Measurements from ENCODE around the gene CT83.

CT83 gene

DNA sequence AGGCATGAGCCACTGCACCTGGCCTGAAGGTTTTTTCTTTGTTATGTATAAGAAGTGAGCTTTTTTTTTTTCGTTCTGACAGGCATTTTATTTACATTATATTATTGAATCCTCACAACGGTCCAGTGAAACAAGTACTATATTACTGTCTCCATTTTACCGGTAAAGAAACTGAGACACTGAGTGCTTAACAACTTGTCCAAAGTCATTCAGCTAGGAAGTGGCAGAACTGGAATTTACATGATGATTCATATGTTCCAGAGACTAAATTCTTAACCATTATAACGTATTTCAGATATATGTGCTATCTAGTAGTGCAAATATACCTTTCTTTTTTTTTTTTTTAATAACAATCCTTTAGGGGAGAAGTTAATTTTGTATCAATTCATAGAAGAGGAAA is 44.8 kb downstream of the CT83 start:
- Histone ChIP-seq H3K4me1 (ENCODE audit: control insufficient read depth in 1 of 2, insufficient read depth in 2 of 2, low read length in 2 of 2) (no peaks in the 10 kb centered on the region), H3K4me3 (ENCODE audit: low read depth, low read length) (no peak overlapping the region), H2BK120ac (ENCODE audit: insufficient read depth, low read length, poor library complexity) (no peak overlapping the region), H3K4me2 (ENCODE audit: low read length) (no peak overlapping the region), H2AK5ac (ENCODE audit: low read length) (no peak overlapping the region), H3K18ac (ENCODE audit: low read length) (no peak overlapping the region), H2BK5ac (ENCODE audit: low read depth, low read length, poor library complexity) (no peak overlapping the region), H3K27me3 (ENCODE audit: insufficient read depth, low read length) (no peaks in the 10 kb centered on the region), H3K14ac (ENCODE audit: low read length) (no peak overlapping the region), H3K79me1 (ENCODE audit: low read length) (no peaks in the 10 kb centered on the region), H2BK12ac (ENCODE audit: low read length) (no peak overlapping the region), H3K79me2 (ENCODE audit: control insufficient read depth, insufficient read depth, low read length, poor library complexity) (no peaks in the 10 kb centered on the region), H3K27ac (ENCODE audit: low read depth, low read length) (no peak overlapping the region), H3K23ac (ENCODE audit: low read length) (no peak overlapping the region), H3K36me3 (ENCODE audit: control insufficient read depth in 1 of 2, insufficient read depth in 2 of 2, low read length in 2 of 2) (no peaks in the 10 kb centered on the region), H4K12ac (ENCODE audit: low read depth, low read length) (no peak overlapping the region), H4K8ac (ENCODE audit: low read depth, low read length) (no peak overlapping the region), H3K9me3 (ENCODE audit: insufficient read depth, low read depth, low read length) (no peaks in the 10 kb centered on the region), H3K4ac (ENCODE audit: low read depth, low read length) (no peak overlapping the region), H3K9ac (ENCODE audit: low read length) (no peak overlapping the region), H2AFZ (ENCODE audit: insufficient read depth, low read length, poor library complexity) (no peak overlapping the region), H4K91ac (ENCODE audit: low read depth, low read length) (no peak overlapping the region)
- WGBS (ENCODE audit: extremely low coverage, insufficient coverage, insufficient read length): no CpG with 5 or more reads among the region's 4 CpGs
- peak in 1 of 2 donors; percentile 3 for DNase-seq

DNA sequence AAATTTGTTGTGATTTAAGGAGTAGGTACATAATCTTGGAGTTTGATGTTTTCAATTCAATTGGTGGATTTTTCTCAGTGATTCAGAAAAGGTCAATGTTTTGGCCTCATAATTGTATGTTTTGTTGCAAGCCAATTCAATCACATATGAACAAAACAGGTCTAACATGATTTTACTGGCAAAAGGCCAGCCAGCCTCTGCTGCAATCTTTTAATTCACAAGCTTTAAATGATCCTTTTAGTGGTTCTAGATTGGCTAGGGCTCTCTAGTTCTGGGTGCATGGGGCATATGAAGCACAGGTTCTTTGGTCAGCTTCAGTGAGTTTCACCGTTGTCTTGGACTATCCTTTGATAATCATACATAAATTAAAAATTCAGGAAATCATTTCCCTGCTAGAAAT is 45.6 kb downstream of the CT83 start:
- Histone ChIP-seq H2BK5ac (ENCODE audit: low read depth, low read length, poor library complexity) (no peak overlapping the region), H3K4ac (ENCODE audit: low read depth, low read length) (no peak overlapping the region), H3K23ac (ENCODE audit: low read length) (no peak overlapping the region), H2AK5ac (ENCODE audit: low read length) (no peak overlapping the region), H3K79me1 (ENCODE audit: low read length) (no peaks in the 10 kb centered on the region), H3K9ac (ENCODE audit: low read length) (no peak overlapping the region), H3K36me3 (ENCODE audit: control insufficient read depth in 1 of 2, insufficient read depth in 2 of 2, low read length in 2 of 2) (no peaks in the 10 kb centered on the region), H3K27me3 (ENCODE audit: insufficient read depth, low read length) (no peaks in the 10 kb centered on the region), H4K12ac (ENCODE audit: low read depth, low read length) (no peak overlapping the region), H3K4me1 (ENCODE audit: control insufficient read depth in 1 of 2, insufficient read depth in 2 of 2, low read length in 2 of 2) (no peaks in the 10 kb centered on the region), H2BK12ac (ENCODE audit: low read length) (no peak overlapping the region), H4K91ac (ENCODE audit: low read depth, low read length) (no peak overlapping the region), H4K8ac (ENCODE audit: low read depth, low read length) (no peak overlapping the region), H3K14ac (ENCODE audit: low read length) (no peak overlapping the region), H3K79me2 (ENCODE audit: control insufficient read depth, insufficient read depth, low read length, poor library complexity) (no peaks in the 10 kb centered on the region), H3K27ac (ENCODE audit: low read depth, low read length) (no peak overlapping the region), H3K9me3 (ENCODE audit: insufficient read depth, low read depth, low read length) (no peaks in the 10 kb centered on the region), H3K4me3 (ENCODE audit: low read depth, low read length) (no peak overlapping the region), H2BK120ac (ENCODE audit: insufficient read depth, low read length, poor library complexity) (no peak overlapping the region), H3K18ac (ENCODE audit: low read length) (no peak overlapping the region), H2AFZ (ENCODE audit: insufficient read depth, low read length, poor library complexity) (no peak overlapping the region), H3K4me2 (ENCODE audit: low read length) (no peak overlapping the region)
- no peak for DNase-seq
- no CpG with 5 or more reads among the region's 1 CpG for WGBS (ENCODE audit: extremely low coverage, insufficient coverage, insufficient read length)

DNA sequence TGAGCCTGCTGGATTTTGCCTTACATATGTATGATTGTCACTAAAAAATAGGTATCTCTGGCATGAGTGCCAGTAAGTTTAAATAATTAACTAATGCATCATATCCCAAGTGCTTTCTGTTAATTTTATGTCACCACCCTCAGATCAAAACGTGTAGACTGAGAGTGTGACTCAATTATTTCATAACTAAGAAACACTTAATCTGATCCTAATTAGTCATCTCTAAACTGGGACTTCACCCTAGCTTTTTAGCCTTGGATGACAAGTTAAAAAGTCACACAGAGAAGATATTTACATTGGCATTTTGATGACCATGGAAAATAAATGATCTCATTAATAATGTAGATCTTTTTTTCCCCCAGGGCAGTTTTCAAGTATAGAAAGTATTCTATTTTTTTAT is 49.5 kb downstream of the CT83 start:
- H3K79me1 ChIP-seq (ENCODE audit: low read length): no peaks in the 10 kb centered on the region
- H3K4me3 ChIP-seq (ENCODE audit: low read depth, low read length): no peak overlapping the region
- H2AK5ac ChIP-seq (ENCODE audit: low read length): no peak overlapping the region
- H4K91ac ChIP-seq (ENCODE audit: low read depth, low read length): no peak overlapping the region
- H2BK5ac ChIP-seq (ENCODE audit: low read depth, low read length, poor library complexity): no peak overlapping the region
- no peak overlapping the region for H3K18ac ChIP-seq (ENCODE audit: low read length)
- no peaks in the 10 kb centered on the region for H3K27me3 ChIP-seq (ENCODE audit: insufficient read depth, low read length)
- no peak overlapping the region for H3K23ac ChIP-seq (ENCODE audit: low read length)
- no peaks in the 10 kb centered on the region for H3K4me1 ChIP-seq (ENCODE audit: control insufficient read depth in 1 of 2, insufficient read depth in 2 of 2, low read length in 2 of 2)
- no peak overlapping the region for H3K9ac ChIP-seq (ENCODE audit: low read length)
- no peak overlapping the region for H4K8ac ChIP-seq (ENCODE audit: low read depth, low read length)
- H3K9me3 ChIP-seq (ENCODE audit: insufficient read depth, low read depth, low read length): no peaks in the 10 kb centered on the region
- H3K36me3 ChIP-seq (ENCODE audit: control insufficient read depth in 1 of 2, insufficient read depth in 2 of 2, low read length in 2 of 2): no peaks in the 10 kb centered on the region
- H2BK12ac ChIP-seq (ENCODE audit: low read length): no peak overlapping the region
- H3K4ac ChIP-seq (ENCODE audit: low read depth, low read length): no peak overlapping the region
- H3K79me2 ChIP-seq (ENCODE audit: control insufficient read depth, insufficient read depth, low read length, poor library complexity): no peaks in the 10 kb centered on the region
- DNase-seq: no peak
- no peak overlapping the region for H2BK120ac ChIP-seq (ENCODE audit: insufficient read depth, low read length, poor library complexity)
- H2AFZ ChIP-seq (ENCODE audit: insufficient read depth, low read length, poor library complexity): no peak overlapping the region
- no CpG with 5 or more reads among the region's 1 CpG for WGBS (ENCODE audit: extremely low coverage, insufficient coverage, insufficient read length)
- no peak overlapping the region for H3K27ac ChIP-seq (ENCODE audit: low read depth, low read length)
- no peak overlapping the region for H3K14ac ChIP-seq (ENCODE audit: low read length)
- no peak overlapping the region for H3K4me2 ChIP-seq (ENCODE audit: low read length)
- H4K12ac ChIP-seq (ENCODE audit: low read depth, low read length): no peak overlapping the region
